OCI-M2 (cell line): ENCODE measurements around the gene GPRASP1.

ENCODE experiments used
- DNase-seq: peaks from one replicate; lab custom pipeline; 2025; ENCODE audit not compliant: unreplicated experiment; lab: John Stamatoyannopoulos, UW

GPRASP1 gene

DNA sequence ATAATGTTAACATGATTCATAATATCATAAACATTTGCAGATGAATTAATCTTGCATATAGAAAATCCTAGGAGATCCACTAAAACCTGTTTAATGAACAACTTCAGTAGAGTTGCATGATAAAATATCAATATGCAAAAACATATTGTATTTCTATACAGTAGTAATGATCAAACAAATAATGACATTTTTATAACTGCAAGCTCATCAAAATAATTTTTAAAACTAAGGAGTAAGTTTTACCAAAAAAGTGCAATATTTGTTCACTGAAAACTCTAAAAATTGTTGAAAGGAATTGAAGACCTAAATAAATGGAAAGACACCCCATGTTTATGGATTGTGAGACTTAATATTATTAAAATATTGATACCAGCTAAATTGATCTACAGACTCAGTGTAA, 45.0 kb downstream of the GPRASP1 start:
- DNase-seq, result no peak

DNA sequence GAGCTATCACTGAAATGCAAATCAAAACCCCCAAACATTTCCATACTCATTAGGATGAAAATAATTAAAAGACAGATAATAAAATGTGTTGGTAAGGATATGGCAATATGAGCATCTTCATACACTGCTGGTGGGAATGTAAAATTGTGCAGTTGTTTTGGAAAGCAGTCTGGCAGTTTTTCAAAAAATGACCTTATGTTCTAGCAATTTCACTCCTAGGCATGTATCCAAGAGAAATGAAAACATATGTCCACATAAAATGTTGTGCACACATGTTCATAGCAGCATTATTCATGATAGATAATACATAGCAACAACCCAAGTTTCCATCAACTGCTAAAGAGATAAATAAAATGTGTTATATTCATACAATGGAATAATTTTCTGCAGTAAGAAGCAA, 46.2 kb downstream of the GPRASP1 start:
- DNase-seq, result no peak
